ENCODE measurements around the gene MAN1A1.

GRCh38 chr6:119174085-119174445 lies 175.5 kb downstream of the MAN1A1 start:
- TF ChIP-seq CTCF (IDR thresholded peaks at IDR 0.05; ENCODE audit: insufficient read depth, low read length, poor library complexity, severe bottlenecking) (no peak), EZH2phosphoT487 (conservative IDR thresholded peaks at IDR 0.05; ENCODE audit: low read length) (no peak)

Measured in SU-DHL-6 (cell line).